RWPE1 (cell line): ENCODE results near the gene DGKH.
A peak's percentile ranks its signal among the peaks of the same experiment; 100 is the strongest.

Experiments used
- CTCF ChIA-PET: fragments of 350-600 bp; sonication (Branson Sonifier 250); formaldehyde crosslinking; extraction: SDS; loops from one replicate; lab custom pipeline; 2021; lab: Yijun Ruan, JAX
- POLR2A ChIA-PET: fragments of 400-600 bp; formaldehyde crosslinking; extraction: SDS; loops from one replicate; lab custom pipeline; 2020; ENCODE audit warnings: antibody characterized with exemption; ENCODE audit not compliant: low non-redundant PET; lab: Yijun Ruan, JAX
- DNase-seq: peaks from one replicate; pipeline ENCODE4 v3.0.0; 2012; ENCODE audit warnings: low spot score
- H3K27ac ChIP-seq: fragments of 450-650 bp; 2 replicates; pipeline ENCODE4 v1.5.1; 2017
- TF ChIP-seq, protein P1 (sequence below): fragments of 450-650 bp; conservative IDR thresholded peaks from 2 replicates; pipeline ENCODE4 v1.5.1; 2017; ENCODE audit warnings: low read depth, mild to moderate bottlenecking

DGKH gene

DNA sequence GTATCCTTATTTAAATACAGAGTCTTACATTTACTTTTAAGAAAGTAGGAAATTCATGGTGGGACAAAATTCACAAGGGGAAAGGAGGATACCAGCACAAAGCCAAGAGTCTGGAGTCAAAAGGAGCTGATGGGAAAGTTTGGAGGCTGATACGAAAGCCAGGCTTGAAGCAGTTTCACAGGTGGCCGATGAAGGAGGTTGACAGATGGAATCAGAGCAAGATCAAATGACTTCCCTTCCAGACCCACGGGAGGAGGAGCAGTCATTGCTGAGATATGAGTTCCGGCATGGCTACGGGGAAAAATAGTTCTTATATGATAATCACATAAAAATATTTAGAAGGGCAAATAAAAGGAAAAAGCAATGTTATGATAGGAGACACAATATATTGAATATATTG lies 65.0 kb downstream of the DGKH start:
- no peak overlapping the region for H3K27ac ChIP-seq
- no peak for DNase-seq
- CTCF ChIA-PET, result interaction anchor here (1.1 kb wide), 1 partner anchor 445 kb away, joined by 3 read pairs; no protein-coding TSS in a partner anchor
- POLR2A ChIA-PET, result no interaction called here
- TF ChIP-seq, protein P1, sequence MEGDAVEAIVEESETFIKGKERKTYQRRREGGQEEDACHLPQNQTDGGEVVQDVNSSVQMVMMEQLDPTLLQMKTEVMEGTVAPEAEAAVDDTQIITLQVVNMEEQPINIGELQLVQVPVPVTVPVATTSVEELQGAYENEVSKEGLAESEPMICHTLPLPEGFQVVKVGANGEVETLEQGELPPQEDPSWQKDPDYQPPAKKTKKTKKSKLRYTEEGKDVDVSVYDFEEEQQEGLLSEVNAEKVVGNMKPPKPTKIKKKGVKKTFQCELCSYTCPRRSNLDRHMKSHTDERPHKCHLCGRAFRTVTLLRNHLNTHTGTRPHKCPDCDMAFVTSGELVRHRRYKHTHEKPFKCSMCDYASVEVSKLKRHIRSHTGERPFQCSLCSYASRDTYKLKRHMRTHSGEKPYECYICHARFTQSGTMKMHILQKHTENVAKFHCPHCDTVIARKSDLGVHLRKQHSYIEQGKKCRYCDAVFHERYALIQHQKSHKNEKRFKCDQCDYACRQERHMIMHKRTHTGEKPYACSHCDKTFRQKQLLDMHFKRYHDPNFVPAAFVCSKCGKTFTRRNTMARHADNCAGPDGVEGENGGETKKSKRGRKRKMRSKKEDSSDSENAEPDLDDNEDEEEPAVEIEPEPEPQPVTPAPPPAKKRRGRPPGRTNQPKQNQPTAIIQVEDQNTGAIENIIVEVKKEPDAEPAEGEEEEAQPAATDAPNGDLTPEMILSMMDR, result no peak

DNA sequence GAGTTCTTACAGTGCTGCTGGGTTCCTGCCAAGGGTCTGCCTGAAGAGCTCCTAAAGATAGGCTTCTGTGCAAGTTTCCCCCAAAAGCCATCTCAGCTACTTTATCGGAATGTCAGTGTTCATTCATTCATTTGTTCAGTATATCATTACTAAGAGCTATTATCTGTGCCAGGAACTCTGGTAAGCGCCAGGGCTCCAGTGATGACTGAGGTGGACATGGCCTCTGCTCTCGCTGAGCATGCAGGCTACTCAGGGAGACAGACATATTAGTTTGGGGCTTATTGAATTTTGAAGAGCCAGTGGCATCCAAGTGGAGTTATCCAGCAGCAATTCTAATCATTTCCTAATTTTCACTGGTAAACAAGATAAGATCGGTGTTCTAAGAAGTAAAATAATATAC lies 65.8 kb downstream of the DGKH start:
- TF ChIP-seq, protein P1, result no peak
- ChIA-PET POLR2A (no interaction called here), CTCF (interaction anchor here (0.6 to 1.1 kb wide), 3 partner anchors 20 to 446 kb away, joined by 3 read pairs; no protein-coding TSS in a partner anchor)

DNA sequence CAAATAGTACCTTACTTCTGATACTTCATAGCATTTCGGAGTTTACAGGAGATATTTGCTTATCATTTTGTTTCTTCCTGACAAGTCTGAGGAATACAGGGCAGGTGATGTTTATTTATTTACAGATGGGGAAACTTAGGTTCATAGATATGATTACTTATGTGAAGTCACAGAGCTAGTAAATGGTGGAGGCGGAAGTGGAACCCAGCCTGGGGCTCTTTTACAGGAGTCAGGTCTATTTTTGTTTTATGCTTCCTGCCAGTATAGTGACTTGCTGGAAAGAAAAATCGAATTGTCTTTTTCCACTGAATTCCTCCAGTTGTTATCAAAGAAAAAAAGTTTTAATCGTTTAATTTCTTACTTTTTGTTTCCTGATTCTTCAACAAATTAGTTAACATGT lies 66.5 kb downstream of the DGKH start:
- ChIA-PET POLR2A (no interaction called here), CTCF (no interaction called here)

More for the DNA sequence above, 65.8 kb downstream of the DGKH start:
- H3K27ac ChIP-seq, result no peak overlapping the region
- DNase-seq, result no peak

DNA sequence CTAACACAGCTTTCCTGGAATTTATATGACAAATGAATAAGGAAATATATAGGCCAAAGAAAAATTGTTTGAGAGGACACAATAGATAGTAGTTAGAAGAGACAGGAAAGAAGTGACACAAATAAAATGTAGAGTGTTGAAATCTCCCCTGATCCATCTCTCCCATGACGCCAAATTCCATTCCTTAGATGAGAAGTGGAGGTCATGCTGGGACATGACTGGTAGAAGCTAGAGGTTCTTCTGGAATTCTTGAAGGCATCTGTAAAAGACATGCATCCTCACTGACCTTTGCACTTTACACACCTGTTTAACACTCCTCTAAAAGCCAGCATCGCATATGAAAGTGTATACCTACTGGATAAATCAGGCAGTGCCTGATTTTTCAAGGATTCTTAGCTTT lies 67.8 kb downstream of the DGKH start:
- POLR2A ChIA-PET, result interaction anchor here (0.7 kb wide), 1 partner anchor 29 kb away, joined by 3 read pairs; no protein-coding TSS in a partner anchor

More for the DNA sequence above, 66.5 kb downstream of the DGKH start:
- TF ChIP-seq, protein P1, result no peak
- H3K27ac ChIP-seq, result no peak overlapping the region
- no peak for DNase-seq

DNA sequence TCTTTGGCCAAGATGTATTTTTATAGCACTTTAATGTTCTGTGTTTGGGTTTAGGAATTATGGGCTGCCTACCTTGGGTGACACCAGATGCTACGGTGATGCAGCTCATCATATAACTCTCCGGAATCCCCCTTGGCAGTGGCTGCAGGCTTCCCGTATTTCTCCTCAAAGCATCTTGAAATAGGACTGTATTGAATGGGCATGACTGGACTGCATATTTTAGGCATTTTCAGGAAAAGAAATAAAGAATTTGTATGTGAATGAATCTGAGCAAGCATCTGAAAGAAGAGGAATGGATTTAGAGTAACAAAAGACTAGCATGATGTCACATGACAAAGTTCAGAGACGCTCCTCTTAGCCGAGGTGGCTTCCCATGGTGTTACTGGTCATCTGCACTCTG lies 70.6 kb downstream of the DGKH start:
- POLR2A ChIA-PET, result no interaction called here

More for the DNA sequence above, 67.8 kb downstream of the DGKH start:
- TF ChIP-seq, protein P1, result no peak
- peak; percentile 75 for DNase-seq
- no peak overlapping the region for H3K27ac ChIP-seq
- CTCF ChIA-PET, result interaction anchor here (0.6 to 1.8 kb wide), 3 partner anchors 155 to 448 kb away, joined by 3 to 7 read pairs (median 3); partner anchors contain the start of gene VWA8

DNA sequence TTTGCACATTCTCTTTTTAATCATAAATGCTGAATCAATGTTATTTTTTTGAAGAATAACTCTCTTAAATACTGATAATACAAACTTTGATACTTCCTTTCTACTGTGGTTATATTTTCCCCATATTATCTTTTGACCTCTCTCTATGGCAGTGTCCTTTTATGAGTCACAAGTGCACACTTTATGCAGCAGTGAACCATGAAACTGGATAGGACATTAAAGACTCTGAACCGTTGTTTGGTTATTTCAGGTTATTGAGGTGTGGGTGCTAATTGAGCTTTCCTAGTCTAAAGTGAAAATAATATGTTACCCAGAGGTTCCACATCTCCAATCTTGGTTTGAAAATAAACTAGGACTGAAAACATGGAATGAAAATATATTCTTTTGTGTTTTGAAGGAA lies 71.4 kb downstream of the DGKH start:
- ChIA-PET CTCF (interaction anchor here (0.6 kb wide), 1 partner anchor 277 kb away, joined by 3 read pairs; no protein-coding TSS in a partner anchor), POLR2A (no interaction called here)
- H3K27ac ChIP-seq, result no peak overlapping the region
- no peak for DNase-seq
- TF ChIP-seq, protein P1, result no peak

More for the DNA sequence above, 70.6 kb downstream of the DGKH start:
- TF ChIP-seq, protein P1, result no peak
- CTCF ChIA-PET, result interaction anchor here (0.5 kb wide), 1 partner anchor 8 kb away, joined by 3 read pairs; no protein-coding TSS in a partner anchor
- H3K27ac ChIP-seq, result no peak overlapping the region
- no peak for DNase-seq
